Glomerular visceral epithelial cell (primary cell): ENCODE measurements around the gene SPIRE1.
"Not testable (repeated sequence)": the region's sequence is repeated elsewhere in the genome, so short reads cannot be mapped to it uniquely, and the experiment has no call there.

Experiments used
- DNase-seq: peaks from one replicate; pipeline ENCODE4 v3.0.0-alpha.2; 2016; ENCODE audit errors: extremely low spot score

Gene SPIRE1

DNA sequence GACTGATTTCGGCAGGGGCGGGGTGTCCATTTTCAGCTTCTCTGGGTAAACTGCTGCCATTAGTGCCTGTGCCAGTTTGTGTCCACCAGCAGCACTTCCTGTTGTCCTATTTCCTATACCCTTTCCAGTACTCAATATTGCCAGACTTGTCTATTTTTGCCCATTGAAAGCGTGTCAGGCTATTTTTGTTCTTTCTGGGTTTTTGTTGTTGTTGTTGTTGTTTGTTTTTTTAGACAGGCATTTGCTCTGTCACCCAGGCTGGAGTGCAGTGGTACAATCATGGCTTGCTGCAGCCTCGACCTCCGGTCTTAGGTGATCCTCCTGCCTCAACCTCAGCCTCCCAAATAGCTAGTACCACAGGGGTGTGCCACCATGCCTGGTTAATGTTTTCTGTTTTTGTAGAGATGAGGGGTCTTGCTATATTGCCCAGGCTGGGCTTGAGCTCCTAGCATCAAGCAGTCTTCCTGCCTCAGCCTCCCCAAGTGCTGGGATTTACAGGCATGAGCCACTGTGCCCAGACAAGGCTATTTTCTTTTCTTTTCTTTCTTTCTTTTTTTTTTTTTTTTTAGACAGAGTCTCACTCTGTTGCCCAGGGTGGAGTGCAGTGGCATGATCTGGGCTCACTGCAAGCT is 241.7 kb downstream of the SPIRE1 start:
- no peak for DNase-seq

DNA sequence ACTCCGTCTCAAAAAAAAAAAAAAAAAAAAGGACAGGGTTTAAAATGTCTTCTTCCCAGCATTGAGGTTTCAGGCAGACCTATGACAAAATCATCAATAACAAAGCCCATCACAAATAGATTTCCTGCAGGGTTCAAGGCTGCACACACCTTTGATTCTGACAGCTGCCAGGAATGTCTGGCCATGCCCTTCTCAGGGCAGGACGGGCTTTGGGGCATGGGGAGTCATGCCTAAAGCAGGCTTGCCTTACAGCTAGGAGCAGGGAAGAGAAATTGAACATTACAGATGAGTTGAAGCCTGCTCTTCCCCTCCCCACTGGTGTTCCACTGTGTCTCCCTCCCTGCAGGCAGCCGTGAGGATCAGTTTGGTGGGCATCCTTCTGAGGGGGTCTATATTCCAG is 246.5 kb downstream of the SPIRE1 start:
- DNase-seq: no peak

DNA sequence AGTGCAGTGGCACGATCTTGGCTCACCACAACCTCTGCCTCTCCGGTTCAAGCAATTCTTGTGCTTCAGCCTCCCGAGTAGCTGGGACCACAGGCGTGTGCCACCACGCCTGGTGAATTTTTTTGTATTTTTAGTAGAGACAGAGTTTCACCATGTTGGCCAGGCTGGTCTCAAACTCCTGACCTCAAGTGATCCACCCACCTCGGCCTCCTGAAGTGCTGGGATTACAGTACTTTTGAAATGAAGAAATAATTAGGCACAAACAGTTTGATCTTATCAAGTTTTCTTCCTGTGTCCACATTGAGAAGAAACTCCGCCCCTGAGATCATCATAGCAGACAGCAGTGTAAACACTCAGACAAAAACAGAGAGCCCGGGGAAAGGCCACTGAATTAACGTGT is 247.2 kb downstream of the SPIRE1 start:
- DNase-seq: not testable (repeated sequence)

DNA sequence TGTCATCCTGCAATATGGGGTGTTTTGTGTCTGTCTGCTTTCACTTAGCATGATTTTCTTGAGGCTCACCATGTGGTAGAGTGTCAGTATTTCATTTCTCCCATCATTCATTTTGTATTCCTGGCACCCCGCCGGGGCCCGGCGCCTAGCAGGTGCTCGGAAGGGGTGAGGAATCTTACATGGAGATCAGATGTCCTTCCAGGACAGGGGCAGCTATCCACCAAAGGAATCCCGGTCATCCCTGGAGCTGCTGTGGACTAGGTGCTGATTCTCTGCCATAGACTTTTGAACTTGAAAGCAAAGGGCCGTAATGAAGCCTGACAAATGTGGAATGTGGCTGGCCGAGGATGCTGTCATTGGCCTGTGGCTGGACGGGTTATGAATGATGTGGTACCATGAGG is 247.8 kb downstream of the SPIRE1 start:
- DNase-seq: no peak

DNA sequence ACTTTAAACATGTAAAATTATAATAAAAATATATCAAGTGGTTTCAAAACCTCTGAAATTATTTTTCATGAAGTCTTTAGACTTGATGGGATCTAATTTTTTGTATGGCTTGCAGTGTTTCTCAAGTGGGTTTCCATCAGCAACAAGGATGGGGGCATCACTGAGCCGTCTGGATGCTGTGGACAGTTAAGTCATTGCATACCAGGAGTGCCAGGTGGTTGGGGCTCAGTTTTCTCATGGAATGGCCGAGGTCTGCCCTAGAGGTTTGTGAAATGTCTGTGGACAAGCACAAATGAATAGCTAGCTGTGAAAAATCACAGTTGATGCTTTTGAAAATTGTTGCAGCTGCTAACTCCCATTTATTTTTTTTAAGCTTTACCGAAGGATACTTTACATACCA is 248.4 kb downstream of the SPIRE1 start:
- DNase-seq: peak; percentile 71

DNA sequence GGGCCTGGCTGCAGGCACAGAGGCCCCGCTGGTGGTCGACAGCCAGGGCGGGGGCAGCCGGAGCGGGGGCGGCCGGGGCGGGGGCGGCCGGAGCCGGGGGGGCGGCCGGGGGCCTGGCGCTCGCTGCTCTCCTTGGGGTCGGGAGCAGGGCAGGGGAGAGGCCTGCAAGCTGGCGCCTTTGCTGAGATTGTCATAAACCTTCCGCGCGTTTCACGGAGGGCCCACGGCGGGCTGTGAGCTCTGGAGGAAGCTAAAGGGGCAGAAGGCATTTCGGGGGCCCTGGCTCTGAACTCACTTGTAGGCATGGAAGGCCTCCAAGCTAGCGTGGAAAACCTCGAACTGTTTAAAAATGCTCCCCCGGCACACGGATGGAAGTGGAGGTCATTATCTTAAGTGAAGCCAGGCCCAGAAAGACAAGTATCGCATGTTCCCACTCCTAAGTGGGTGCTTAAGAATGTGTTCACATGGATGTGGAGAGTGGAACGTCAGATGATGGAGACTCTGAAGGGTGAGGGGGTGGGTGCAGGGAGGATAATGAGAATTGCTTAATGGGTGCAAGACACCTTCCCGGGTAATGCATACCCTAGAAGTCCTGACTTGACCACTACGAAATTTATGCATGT is 249.5 kb downstream of the SPIRE1 start:
- DNase-seq: no peak

DNA sequence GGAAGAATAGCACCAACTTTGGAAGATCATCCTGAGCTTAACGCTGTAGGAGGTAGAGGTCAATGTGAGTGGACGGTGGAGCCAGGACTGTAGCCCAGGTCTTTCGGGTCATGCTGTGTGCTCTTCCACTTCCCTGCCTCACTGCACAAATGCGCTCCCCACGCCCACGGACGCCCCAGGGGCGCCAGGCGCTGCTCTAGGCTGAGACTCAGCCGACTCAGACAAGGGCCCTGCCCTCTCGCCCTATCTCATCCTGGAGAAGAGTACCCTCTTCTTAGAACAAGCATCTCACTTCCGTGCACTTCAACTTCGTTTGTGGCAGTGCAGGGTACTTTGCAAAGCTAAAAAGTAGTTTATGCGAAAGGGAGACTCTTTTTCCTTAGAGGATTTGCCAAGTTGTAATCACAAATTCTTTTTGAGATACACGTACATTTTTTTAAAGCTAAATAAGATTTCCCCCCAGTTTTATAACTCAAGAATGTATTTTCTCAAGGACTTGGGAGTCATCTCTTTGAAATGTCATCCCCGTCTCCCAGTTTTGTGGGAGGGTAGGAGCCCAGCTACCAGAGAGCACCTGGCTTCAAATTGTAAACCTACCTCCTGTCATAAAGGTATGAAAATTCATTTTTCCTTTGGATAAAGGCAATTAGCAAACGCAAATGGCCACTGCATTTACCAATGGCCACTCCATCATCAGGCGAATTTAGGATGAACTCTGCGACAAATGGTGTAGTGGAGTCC is 251.4 kb downstream of the SPIRE1 start:
- no peak for DNase-seq

DNA sequence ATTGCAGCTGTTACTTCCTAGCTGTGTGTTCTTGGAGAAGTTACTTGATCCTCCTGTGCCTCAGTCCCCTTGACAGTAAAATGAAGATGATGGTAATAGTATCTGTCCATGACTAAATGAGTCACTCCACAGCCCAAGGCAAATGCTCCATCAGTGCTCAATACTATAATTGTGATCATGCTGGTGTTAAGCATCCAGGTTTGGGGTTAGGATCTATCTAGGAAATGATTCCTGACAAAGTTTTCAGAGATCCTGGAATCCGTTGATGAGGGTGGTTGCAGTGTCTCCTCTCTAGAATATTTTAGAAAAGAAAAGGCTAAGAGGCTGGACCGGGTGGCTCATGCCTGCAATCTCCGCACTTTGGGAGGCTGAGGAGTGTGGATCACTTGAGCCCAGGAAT is 252.8 kb downstream of the SPIRE1 start:
- DNase-seq: no peak

DNA sequence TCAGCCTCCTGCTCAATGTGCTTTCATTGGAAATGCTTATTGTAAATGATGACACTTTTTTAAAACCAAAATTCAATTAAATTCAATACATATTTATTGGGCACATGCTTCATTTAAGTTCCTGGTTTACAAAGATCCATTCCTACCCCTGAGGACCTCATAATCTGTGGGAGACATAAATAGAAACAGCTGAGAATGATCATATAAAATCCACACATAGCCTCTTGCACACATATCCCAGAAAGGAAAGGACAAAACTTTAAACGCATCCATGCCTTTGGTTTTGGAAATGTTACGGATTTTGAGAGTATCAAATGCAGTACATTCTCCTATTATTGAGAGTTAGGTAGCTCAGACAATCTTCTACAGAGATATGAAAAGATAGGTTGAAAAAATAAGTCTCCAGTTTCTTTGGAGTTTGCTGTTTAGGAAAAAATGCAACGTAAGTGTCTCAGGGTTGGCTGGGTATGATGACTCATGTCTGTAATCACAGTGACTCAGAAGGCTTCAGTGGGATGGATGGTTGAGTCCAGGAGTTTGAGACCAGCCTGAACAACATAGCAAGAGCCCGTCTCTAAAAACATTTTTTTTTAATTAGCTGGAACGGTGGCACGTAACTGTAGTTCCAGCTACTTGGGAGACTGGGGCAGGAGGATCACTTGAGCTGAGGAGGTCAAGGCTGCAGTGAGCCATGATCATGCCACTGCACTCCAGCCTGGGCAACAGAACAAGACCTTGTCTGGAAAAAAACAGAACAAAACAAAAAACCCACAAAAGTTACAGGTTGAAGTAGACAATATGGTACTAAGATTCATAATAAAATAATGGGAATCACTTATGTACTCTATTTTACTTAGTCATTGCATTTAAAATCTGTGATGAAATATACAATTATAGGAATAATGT is 254.1 kb downstream of the SPIRE1 start:
- peak; percentile 85 for DNase-seq

DNA sequence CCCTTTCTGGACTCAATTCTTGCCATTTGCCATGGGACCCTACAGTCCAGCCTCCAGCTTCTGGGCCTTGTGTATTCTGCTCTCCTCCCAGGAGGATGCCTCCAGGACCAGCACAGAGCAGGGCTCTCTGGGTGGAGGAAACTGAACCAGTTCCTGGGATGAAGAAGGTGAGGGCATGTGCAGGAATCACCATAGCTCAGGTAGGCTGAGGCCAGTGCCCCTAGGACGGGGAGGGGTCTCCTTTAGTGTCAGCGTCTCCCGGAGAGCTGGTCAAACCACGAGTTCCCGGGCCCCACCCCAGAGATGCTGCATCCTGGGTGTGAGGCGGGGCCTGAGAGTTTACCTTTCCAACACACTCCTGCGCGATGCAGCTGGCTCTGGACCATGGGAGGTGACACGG is 256.0 kb downstream of the SPIRE1 start:
- no peak for DNase-seq

DNA sequence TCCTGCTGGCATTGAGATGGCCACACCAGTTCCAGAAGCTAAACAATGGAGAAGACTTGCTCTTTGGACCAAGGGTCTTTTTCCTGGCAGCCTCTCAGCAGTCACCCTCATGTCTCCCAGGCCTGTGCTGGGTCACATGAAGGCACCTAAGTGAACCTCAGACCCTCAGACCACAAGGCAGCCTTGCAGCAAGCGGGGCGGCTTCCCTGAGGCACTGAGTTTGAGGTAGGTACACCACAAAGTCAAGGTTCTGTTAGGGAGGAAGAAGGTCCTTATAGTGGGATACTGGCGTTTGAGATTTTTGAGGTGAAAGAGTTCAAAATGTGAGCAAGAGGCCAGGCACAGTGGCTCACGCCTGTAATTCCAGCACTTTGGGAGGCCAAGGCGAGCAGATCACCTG is 258.7 kb downstream of the SPIRE1 start:
- DNase-seq: no peak

DNA sequence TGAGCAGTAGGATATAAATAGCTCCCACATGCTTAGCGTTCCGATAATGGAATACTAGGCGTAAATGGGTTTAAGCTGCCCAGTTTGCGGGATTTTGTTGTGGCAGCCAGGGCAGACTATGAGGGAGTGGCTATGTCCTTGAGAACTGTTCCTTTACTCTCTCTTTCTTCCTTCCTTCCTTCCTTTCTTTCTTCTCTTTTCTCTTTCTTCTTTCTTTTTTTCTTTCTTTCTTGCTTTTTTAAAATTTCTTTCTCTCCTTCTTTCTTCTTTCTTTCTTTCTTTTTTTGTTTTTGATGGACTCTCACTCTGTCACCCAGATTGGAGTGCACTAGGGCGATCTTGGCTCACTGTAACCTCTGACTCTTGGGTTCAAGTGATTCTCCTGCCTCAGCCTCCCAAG is 259.3 kb downstream of the SPIRE1 start:
- DNase-seq: no peak

DNA sequence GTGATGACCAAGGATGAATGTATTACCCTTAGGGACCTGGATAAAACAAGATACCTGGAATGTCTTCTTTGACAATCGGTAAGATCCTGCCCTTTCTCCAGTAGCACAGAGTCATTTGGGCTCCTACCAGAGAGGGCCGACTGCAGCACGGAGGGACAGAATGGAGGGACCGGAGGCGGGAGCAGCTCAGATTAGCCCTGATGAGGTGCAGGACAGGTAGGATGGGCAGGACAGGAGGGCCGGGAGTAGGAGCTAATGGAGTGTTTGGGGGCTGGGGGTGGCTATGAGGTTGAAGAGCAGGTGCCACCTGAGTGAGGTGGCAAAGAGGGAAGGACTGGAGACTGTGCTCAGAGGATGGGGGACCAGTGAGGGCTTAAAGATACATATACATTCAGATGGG is 260.1 kb downstream of the SPIRE1 start:
- no peak for DNase-seq

DNA sequence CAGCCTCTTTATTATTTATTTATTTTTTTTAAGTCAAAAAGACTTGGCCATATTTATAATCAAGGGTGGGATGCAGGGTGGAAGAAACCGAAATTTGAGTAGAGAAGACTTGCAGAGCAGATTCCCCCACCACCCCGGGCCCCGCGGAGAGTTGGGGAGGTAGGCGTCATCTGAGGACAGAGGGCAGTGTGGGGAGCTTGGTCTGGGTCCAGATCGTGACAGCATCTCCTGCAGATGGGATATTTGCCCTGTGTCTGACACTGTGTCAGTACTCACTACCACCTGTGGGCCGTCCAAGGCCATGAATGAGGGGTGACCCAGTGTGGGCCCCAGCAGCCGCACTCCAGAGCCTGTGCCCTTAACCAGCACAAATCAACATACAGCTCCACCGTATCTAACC is 260.7 kb downstream of the SPIRE1 start:
- no peak for DNase-seq
